GM23338 (cell line): Measurements from ENCODE around the gene NPEPL1. TPM values are rescaled to one million over a fixed set of nuclear protein-coding genes. Genes with fewer than 3 reads are reported as not detected.
A peak's percentile ranks its signal among the peaks of the same experiment; 100 is the strongest.

Experiments used
- ATAC-seq: fragments of 200-7000 bp; cut with Tn5 transposase; 3 replicates; pipeline ENCODE4 v1.9.1; 2020
- DNase-seq: peaks from one replicate; pipeline ENCODE4 v3.0.0-alpha.2; 2015; ENCODE audit warnings: low spot score
- H2AFZ ChIP-seq: fragments of 200-600 bp; sonication (generic); 2 replicates; pipeline ENCODE4 v1.8.0; 2016; ENCODE audit warnings: antibody characterized with exemption, mild to moderate bottlenecking, moderate library complexity
- H3F3A ChIP-seq: fragments of 200-600 bp; sonication (generic); replicated peaks from 2 replicates; pipeline ENCODE4 v1.8.0; 2017; ENCODE audit warnings: antibody characterized with exemption, mixed run types, low read depth
- H3K27ac ChIP-seq: fragments of 200-600 bp; sonication (generic); 2 replicates; pipeline ENCODE4 v1.6.1; 2016; ENCODE audit warnings: low read depth
- H3K27me3 ChIP-seq: fragments of 200-600 bp; sonication (generic); 2 replicates; pipeline ENCODE4 v1.8.0; 2016; ENCODE audit warnings: mild to moderate bottlenecking, mixed run types, moderate library complexity; ENCODE audit not compliant: insufficient read depth
- H3K36me3 ChIP-seq: fragments of 200-600 bp; sonication (generic); 2 replicates; pipeline ENCODE4 v1.8.0; 2016; ENCODE audit warnings: mild to moderate bottlenecking; ENCODE audit not compliant: insufficient read depth
- H3K4me1 ChIP-seq: fragments of 200-600 bp; sonication (generic); 2 replicates; pipeline ENCODE4 v1.8.0; 2016; ENCODE audit warnings: mild to moderate bottlenecking, moderate library complexity; ENCODE audit not compliant: insufficient read depth
- H3K4me2 ChIP-seq: fragments of 200-600 bp; sonication (generic); 2 replicates; pipeline ENCODE4 v1.7.1; 2017; ENCODE audit warnings: mixed run types
- H3K4me3 ChIP-seq: fragments of 200-600 bp; sonication (generic); 2 replicates; pipeline ENCODE4 v1.6.1; 2016; ENCODE audit warnings: mixed run types
- H3K79me2 ChIP-seq: fragments of 200-600 bp; sonication (generic); replicated peaks from 2 replicates; pipeline ENCODE4 v1.8.0; 2017; ENCODE audit warnings: mild to moderate bottlenecking; ENCODE audit not compliant: insufficient read depth
- H3K9me2 ChIP-seq: fragments of 200-600 bp; sonication (generic); 2 replicates; pipeline ENCODE4 v1.8.0; 2017; ENCODE audit not compliant: insufficient read depth
- H4K20me1 ChIP-seq: fragments of 200-600 bp; sonication (generic); replicated peaks from 2 replicates; pipeline ENCODE4 v1.8.0; 2017; ENCODE audit warnings: mild to moderate bottlenecking; ENCODE audit not compliant: insufficient read depth
- H3K27ac Mint-ChIP-seq: 2 replicates; pipeline ENCODE4 v1.8.0; 2020; ENCODE audit warnings: inconsistent platforms, mild to moderate bottlenecking, moderate library complexity, mixed read lengths
- H3K27me3 Mint-ChIP-seq: 3 replicates; pipeline ENCODE4 v1.8.0; 2022; ENCODE audit warnings: low read depth, mild to moderate bottlenecking, moderate library complexity, mixed read lengths, inconsistent platforms; ENCODE audit not compliant: insufficient read depth, poor library complexity
- H3K36me3 Mint-ChIP-seq: 3 replicates; pipeline ENCODE4 v1.8.0; 2021; ENCODE audit warnings: low read depth, mild to moderate bottlenecking, inconsistent platforms, moderate library complexity, mixed read lengths
- H3K4me1 Mint-ChIP-seq: 3 replicates; pipeline ENCODE4 v1.8.0; 2020; ENCODE audit warnings: mild to moderate bottlenecking, inconsistent platforms, mixed read lengths
- H3K4me3 Mint-ChIP-seq: 3 replicates; pipeline ENCODE4 v1.8.0; 2021; ENCODE audit warnings: moderate library complexity, mild to moderate bottlenecking, inconsistent platforms, mixed read lengths
- H3K9me3 Mint-ChIP-seq: 3 replicates; pipeline ENCODE4 v1.8.0; 2020; ENCODE audit warnings: moderate library complexity, mild to moderate bottlenecking, inconsistent platforms, mixed read lengths
- CREB1 ChIP-seq: fragments of 250-450 bp; sonication (Bioruptor Pico); IDR thresholded peaks from 2 replicates; pipeline ENCODE4 v1.5.0; 2020; ENCODE audit warnings: low read depth, mild to moderate bottlenecking, moderate library complexity
- EZH2 ChIP-seq: fragments of 200-600 bp; sonication (generic); IDR thresholded peaks from one replicate; pipeline ENCODE4 v1.8.0; 2017; ENCODE audit warnings: antibody characterized with exemption, mild to moderate bottlenecking, low read depth; ENCODE audit not compliant: unreplicated experiment
- JUNB ChIP-seq: IDR thresholded peaks from one replicate; pipeline ENCODE4 v1.6.1; 2016; ENCODE audit warnings: antibody characterized with exemption; ENCODE audit not compliant: unreplicated experiment
- NANOG ChIP-seq: IDR thresholded peaks from 2 replicates; pipeline ENCODE4 v1.6.1; 2016; ENCODE audit warnings: antibody characterized with exemption, borderline replicate concordance
- POLR2AphosphoS5 ChIP-seq: IDR thresholded peaks from 2 replicates; pipeline ENCODE4 v1.6.1; 2016; ENCODE audit warnings: antibody characterized with exemption, low read depth
- STAT1 ChIP-seq: IDR thresholded peaks from one replicate; pipeline ENCODE4 v1.6.1; 2016; ENCODE audit warnings: antibody characterized with exemption; ENCODE audit not compliant: unreplicated experiment
- ZNF114 ChIP-seq: fragments of 250-450 bp; sonication (Bioruptor Pico); IDR thresholded peaks from 2 replicates; pipeline ENCODE4 v1.5.0; 2020; ENCODE audit warnings: mild to moderate bottlenecking, moderate library complexity
- ZNF331 ChIP-seq: fragments of 250-450 bp; sonication (Bioruptor Pico); IDR thresholded peaks from 2 replicates; pipeline ENCODE4 v1.5.0; 2020; ENCODE audit warnings: low read depth, mild to moderate bottlenecking, moderate library complexity
- polyA plus RNA-seq: library from polyadenylated mRNA; unstranded; fragments of >200 nt; fragmentation: Nextera tagmentation; extraction: Ambion mirVana; gene quantifications from 2 replicates; pipeline ENCODE4 v1.2.1, GENCODE V29; 2016
- total RNA-seq: library from RNA; depleted of rRNA; stranded (reverse); fragments of >200 nt; shearing (Covaris generic); gene quantifications from 2 replicates; pipeline ENCODE4 v1.2.3, GENCODE V29; 2014
- TF ChIP-seq, protein P1 (sequence below): fragments of 250-450 bp; sonication (Bioruptor Pico); IDR thresholded peaks from 2 replicates; pipeline ENCODE4 v1.5.0; 2020; ENCODE audit warnings: mild to moderate bottlenecking, moderate library complexity
- TF ChIP-seq, protein P2 (sequence below): IDR thresholded peaks from 2 replicates; pipeline ENCODE4 v1.6.1; 2016; ENCODE audit warnings: antibody characterized with exemption
- TF ChIP-seq, protein P3 (sequence below): IDR thresholded peaks from one replicate; pipeline ENCODE4 v1.6.1; 2018; ENCODE audit warnings: antibody characterized with exemption; ENCODE audit not compliant: unreplicated experiment

NPEPL1 gene
- total and polyA plus RNA-seq, 2 experiments from 2014 or later: 23.5 to 30.0 TPM

- H3K4me1 Mint-ChIP-seq: peaks cover 44% of the 10 kb centered on the region
- peak overlapping the region; percentile 55; the same call in 1 of the 2 replicates for H3K27ac ChIP-seq
These were observed 816 bp downstream of the NPEPL1 start for GRCh38 chr20:58693226-58694006.

More at GRCh38 chr20:58693226-58694006, 816 bp downstream of the NPEPL1 start:
- peak overlapping the region; percentile 62 for H3K4me3 Mint-ChIP-seq
- H3K27ac Mint-ChIP-seq: no peak overlapping the region
- H2AFZ ChIP-seq: no peak overlapping the region
- ATAC-seq (peak; percentile 12), DNase-seq (peak; percentile 59)
- peaks cover 25% of the 10 kb centered on the region for H3F3A ChIP-seq
- no peaks in the 10 kb centered on the region for H4K20me1 ChIP-seq
- no peaks in the 10 kb centered on the region for H3K79me2 ChIP-seq
- H3K4me2 ChIP-seq: peak overlapping the region; percentile 71
- no peaks in the 10 kb centered on the region for H3K27me3 ChIP-seq
- peaks cover 9% of the 10 kb centered on the region for H3K36me3 Mint-ChIP-seq
- peak overlapping the region; percentile 44; the same call in 1 of the 2 replicates for H3K4me3 ChIP-seq
- H3K36me3 ChIP-seq: no peaks in the 10 kb centered on the region; the same call in 1 of the 2 replicates
- peaks cover 33% of the 10 kb centered on the region for H3K4me1 ChIP-seq
- no peaks in the 10 kb centered on the region for H3K9me2 ChIP-seq
- peaks cover 6% of the 10 kb centered on the region for H3K27me3 Mint-ChIP-seq
- TF ChIP-seq ZNF331: no peak
- TF ChIP-seq POLR2AphosphoS5: no peak
- no peak for TF ChIP-seq NANOG
- no peak for TF ChIP-seq JUNB
- no peak for TF ChIP-seq CREB1
- TF ChIP-seq, protein P1, sequence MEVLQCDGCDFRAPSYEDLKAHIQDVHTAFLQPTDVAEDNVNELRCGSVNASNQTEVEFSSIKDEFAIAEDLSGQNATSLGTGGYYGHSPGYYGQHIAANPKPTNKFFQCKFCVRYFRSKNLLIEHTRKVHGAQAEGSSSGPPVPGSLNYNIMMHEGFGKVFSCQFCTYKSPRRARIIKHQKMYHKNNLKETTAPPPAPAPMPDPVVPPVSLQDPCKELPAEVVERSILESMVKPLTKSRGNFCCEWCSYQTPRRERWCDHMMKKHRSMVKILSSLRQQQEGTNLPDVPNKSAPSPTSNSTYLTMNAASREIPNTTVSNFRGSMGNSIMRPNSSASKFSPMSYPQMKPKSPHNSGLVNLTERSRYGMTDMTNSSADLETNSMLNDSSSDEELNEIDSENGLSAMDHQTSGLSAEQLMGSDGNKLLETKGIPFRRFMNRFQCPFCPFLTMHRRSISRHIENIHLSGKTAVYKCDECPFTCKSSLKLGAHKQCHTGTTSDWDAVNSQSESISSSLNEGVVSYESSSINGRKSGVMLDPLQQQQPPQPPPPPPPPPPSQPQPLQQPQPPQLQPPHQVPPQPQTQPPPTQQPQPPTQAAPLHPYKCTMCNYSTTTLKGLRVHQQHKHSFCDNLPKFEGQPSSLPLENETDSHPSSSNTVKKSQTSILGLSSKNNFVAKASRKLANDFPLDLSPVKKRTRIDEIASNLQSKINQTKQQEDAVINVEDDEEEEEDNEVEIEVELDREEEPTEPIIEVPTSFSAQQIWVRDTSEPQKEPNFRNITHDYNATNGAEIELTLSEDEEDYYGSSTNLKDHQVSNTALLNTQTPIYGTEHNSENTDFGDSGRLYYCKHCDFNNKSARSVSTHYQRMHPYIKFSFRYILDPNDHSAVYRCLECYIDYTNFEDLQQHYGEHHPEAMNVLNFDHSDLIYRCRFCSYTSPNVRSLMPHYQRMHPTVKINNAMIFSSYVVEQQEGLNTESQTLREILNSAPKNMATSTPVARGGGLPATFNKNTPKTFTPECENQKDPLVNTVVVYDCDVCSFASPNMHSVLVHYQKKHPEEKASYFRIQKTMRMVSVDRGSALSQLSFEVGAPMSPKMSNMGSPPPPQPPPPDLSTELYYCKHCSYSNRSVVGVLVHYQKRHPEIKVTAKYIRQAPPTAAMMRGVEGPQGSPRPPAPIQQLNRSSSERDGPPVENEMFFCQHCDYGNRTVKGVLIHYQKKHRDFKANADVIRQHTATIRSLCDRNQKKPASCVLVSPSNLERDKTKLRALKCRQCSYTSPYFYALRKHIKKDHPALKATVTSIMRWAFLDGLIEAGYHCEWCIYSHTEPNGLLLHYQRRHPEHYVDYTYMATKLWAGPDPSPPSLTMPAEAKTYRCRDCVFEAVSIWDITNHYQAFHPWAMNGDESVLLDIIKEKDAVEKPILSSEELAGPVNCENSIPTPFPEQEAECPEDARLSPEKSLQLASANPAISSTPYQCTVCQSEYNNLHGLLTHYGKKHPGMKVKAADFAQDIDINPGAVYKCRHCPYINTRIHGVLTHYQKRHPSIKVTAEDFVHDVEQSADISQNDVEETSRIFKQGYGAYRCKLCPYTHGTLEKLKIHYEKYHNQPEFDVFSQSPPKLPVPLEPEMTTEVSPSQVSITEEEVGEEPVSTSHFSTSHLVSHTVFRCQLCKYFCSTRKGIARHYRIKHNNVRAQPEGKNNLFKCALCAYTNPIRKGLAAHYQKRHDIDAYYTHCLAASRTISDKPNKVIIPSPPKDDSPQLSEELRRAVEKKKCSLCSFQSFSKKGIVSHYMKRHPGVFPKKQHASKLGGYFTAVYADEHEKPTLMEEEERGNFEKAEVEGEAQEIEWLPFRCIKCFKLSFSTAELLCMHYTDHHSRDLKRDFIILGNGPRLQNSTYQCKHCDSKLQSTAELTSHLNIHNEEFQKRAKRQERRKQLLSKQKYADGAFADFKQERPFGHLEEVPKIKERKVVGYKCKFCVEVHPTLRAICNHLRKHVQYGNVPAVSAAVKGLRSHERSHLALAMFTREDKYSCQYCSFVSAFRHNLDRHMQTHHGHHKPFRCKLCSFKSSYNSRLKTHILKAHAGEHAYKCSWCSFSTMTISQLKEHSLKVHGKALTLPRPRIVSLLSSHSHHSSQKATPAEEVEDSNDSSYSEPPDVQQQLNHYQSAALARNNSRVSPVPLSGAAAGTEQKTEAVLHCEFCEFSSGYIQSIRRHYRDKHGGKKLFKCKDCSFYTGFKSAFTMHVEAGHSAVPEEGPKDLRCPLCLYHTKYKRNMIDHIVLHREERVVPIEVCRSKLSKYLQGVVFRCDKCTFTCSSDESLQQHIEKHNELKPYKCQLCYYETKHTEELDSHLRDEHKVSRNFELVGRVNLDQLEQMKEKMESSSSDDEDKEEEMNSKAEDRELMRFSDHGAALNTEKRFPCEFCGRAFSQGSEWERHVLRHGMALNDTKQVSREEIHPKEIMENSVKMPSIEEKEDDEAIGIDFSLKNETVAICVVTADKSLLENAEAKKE (CRISPR knock-in tag): no peak
- no peak for TF ChIP-seq ZNF114 (CRISPR knock-in tag)
- no peak for TF ChIP-seq EZH2
- TF ChIP-seq STAT1: no peak
- TF ChIP-seq, protein P2, sequence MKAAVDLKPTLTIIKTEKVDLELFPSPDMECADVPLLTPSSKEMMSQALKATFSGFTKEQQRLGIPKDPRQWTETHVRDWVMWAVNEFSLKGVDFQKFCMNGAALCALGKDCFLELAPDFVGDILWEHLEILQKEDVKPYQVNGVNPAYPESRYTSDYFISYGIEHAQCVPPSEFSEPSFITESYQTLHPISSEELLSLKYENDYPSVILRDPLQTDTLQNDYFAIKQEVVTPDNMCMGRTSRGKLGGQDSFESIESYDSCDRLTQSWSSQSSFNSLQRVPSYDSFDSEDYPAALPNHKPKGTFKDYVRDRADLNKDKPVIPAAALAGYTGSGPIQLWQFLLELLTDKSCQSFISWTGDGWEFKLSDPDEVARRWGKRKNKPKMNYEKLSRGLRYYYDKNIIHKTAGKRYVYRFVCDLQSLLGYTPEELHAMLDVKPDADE: no peak
- TF ChIP-seq, protein P3, sequence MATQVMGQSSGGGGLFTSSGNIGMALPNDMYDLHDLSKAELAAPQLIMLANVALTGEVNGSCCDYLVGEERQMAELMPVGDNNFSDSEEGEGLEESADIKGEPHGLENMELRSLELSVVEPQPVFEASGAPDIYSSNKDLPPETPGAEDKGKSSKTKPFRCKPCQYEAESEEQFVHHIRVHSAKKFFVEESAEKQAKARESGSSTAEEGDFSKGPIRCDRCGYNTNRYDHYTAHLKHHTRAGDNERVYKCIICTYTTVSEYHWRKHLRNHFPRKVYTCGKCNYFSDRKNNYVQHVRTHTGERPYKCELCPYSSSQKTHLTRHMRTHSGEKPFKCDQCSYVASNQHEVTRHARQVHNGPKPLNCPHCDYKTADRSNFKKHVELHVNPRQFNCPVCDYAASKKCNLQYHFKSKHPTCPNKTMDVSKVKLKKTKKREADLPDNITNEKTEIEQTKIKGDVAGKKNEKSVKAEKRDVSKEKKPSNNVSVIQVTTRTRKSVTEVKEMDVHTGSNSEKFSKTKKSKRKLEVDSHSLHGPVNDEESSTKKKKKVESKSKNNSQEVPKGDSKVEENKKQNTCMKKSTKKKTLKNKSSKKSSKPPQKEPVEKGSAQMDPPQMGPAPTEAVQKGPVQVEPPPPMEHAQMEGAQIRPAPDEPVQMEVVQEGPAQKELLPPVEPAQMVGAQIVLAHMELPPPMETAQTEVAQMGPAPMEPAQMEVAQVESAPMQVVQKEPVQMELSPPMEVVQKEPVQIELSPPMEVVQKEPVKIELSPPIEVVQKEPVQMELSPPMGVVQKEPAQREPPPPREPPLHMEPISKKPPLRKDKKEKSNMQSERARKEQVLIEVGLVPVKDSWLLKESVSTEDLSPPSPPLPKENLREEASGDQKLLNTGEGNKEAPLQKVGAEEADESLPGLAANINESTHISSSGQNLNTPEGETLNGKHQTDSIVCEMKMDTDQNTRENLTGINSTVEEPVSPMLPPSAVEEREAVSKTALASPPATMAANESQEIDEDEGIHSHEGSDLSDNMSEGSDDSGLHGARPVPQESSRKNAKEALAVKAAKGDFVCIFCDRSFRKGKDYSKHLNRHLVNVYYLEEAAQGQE: no peak
- no peaks in the 10 kb centered on the region for H3K9me3 Mint-ChIP-seq
